T-helper 1 cell treated with Interleukin-12 subunit alpha and Interleukin-12 subunit beta and Interleukin-4 antibody, amounts not matched to agents 30 μg/mL and 1 μg/mL, for 36 hours (primary cell): ENCODE measurements around the gene USP47.

Experiments used
- H3K27ac Mint-ChIP-seq: one replicate; pipeline ENCODE4 v1.8.0; 2021; ENCODE audit warnings: mild to moderate bottlenecking, mixed read lengths
- H3K27me3 Mint-ChIP-seq: one replicate; pipeline ENCODE4 v1.8.0; 2021; ENCODE audit warnings: low read depth, mixed read lengths
- H3K36me3 Mint-ChIP-seq: one replicate; pipeline ENCODE4 v1.8.0; 2021; ENCODE audit warnings: low read depth, mixed read lengths
- H3K4me1 Mint-ChIP-seq: one replicate; pipeline ENCODE4 v1.8.0; 2021; ENCODE audit warnings: low read depth, mixed read lengths
- H3K4me3 Mint-ChIP-seq: one replicate; pipeline ENCODE4 v1.8.0; 2021; ENCODE audit warnings: mild to moderate bottlenecking, moderate library complexity, mixed read lengths
- H3K9me3 Mint-ChIP-seq: one replicate; pipeline ENCODE4 v1.8.0; 2021; ENCODE audit warnings: mixed read lengths

USP47 gene

DNA sequence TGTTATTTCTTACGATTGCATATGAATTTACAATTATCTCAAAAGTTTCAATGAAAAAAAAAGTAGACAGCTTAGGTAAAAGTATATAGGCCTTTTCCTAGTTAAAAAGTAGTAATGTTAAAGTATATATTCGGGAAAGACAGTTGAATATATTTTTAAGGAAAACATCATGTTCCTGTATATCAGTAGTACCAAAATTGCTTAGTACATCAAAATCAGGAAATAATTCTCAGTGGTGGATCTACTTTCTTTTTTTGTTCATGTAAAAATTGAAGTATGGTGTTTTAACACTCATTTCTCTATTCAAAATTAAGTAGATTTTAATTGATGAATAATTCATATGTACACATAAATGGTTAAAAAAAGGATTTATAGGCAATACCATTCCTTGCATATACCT lies 73.9 kb downstream of the USP47 start:
- Mint-ChIP-seq H3K4me3 (no peak overlapping the region), H3K36me3 (peaks cover 16% of the 10 kb centered on the region)

DNA sequence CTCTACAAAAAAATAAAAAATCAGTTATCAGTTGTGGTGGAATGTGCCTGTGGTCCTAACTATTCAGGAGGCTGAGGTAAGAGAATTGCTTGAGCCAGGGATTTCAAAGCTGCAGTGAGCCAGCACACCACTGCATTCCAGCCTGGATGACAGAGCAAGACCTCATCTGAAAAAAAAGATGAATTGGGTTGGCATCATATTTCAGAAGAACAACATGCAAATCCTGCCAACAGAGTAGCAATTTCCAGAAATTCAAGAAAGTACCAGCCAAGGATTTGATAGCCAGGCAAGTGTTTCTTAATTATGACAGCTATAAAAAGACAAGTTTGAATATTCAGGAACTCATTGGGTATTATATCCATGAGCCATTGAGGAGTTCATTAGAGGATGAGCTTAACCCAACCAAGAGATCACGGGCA lies 75.2 kb downstream of the USP47 start:
- Mint-ChIP-seq H3K27ac (no peak overlapping the region), H3K4me3 (no peak overlapping the region), H3K4me1 (no peaks in the 10 kb centered on the region), H3K9me3 (no peaks in the 10 kb centered on the region), H3K36me3 (peaks cover 11% of the 10 kb centered on the region), H3K27me3 (no peaks in the 10 kb centered on the region)

More for the DNA sequence above, 73.9 kb downstream of the USP47 start:
- Mint-ChIP-seq H3K4me1 (no peaks in the 10 kb centered on the region), H3K27me3 (no peaks in the 10 kb centered on the region), H3K9me3 (no peaks in the 10 kb centered on the region), H3K27ac (no peak overlapping the region)

DNA sequence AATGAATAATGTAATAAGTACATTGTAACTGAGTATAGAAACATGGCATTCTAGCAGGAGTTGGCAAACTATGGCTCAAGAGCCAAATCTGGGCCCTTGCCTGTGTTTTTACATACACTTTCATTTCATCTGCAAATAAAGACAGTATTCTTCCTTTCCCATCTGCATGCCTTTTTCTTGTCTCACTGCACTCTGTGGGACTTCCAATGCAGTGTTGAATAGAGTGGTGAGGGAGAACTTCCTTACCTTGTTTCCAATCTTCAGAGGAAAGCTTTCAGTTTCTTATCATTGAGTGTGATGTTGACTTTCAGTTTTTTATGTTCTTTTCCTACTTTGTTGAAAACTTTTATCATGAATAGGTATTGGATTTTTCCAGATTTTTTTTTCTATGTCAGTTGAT lies 82.1 kb downstream of the USP47 start:
- Mint-ChIP-seq H3K27me3 (no peaks in the 10 kb centered on the region), H3K9me3 (no peaks in the 10 kb centered on the region), H3K4me1 (peaks cover 20% of the 10 kb centered on the region), H3K27ac (no peak overlapping the region), H3K4me3 (no peak overlapping the region), H3K36me3 (peaks cover 37% of the 10 kb centered on the region)

DNA sequence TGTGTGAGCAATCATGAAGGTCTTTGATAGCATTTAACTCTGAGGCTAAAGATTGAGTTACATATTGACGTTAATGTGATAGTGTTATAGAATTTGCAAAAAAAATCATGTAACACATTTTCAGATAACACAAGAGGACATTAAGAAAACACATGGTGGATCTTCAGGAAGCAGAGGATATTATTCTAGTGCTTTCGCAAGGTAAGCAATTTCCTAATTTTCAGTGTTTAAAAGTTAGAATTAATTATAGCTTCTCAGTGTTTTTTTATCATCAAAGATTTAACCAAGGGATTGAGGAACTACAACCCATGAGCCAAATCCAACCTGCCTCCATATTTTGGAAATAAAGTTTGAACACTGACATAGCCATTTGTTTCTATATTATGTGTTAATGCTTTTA lies 88.1 kb downstream of the USP47 start:
- Mint-ChIP-seq H3K4me3 (no peak overlapping the region), H3K9me3 (no peaks in the 10 kb centered on the region), H3K27me3 (no peaks in the 10 kb centered on the region), H3K27ac (no peak overlapping the region), H3K4me1 (peaks cover 10% of the 10 kb centered on the region), H3K36me3 (peaks cover 38% of the 10 kb centered on the region)

DNA sequence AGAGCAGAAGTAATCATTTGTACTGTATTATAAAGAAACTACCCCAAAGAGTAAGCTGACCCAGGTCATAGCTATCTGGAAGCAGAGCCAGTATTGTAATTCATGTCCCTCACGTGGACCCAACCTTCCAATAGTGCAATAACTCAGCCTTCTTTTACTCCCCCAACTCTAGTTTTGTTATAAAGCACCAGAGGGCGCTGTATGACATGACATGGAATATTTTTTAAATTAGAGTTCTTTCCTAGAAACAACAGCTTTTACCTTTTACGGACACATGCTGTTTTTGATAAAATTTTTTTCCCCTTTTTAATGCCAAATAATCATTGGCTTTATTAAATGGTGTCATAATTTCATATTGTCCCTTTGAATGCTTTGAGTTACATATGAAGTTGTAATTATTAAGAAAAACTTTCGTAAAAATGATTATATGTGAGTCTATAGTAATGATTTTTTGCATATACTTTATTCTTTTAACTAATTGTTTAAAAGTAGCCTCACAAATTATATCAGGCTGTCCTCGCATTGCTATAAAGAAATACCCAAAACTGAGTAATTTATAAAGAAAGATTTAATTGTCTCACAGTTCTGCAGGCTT lies 89.8 kb downstream of the USP47 start:
- Mint-ChIP-seq H3K27ac (no peak overlapping the region), H3K36me3 (peaks cover 32% of the 10 kb centered on the region), H3K4me1 (peaks cover 3% of the 10 kb centered on the region), H3K9me3 (no peaks in the 10 kb centered on the region), H3K4me3 (no peak overlapping the region), H3K27me3 (no peaks in the 10 kb centered on the region)

DNA sequence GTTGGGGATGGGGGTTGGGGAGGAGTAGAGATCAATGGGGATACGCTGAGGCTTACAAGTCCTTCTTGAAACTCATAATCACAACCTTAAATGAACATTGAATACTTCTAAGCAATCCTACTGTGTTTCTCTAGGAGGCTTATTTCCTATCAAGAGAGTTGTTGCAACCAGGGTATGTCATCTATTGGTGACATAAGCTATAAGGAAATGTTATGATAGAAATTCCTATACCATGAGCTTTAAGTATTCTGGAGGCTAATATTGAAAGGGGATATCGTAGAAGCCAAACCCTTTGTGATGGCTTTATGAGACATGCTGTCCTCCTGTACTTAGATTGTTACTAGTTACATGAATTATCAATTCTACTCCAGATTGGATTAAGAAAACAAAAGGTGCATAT lies 93.8 kb downstream of the USP47 start:
- H3K27ac Mint-ChIP-seq, result no peak overlapping the region
- no peak overlapping the region for H3K4me3 Mint-ChIP-seq
- H3K27me3 Mint-ChIP-seq, result no peaks in the 10 kb centered on the region
- no peaks in the 10 kb centered on the region for H3K9me3 Mint-ChIP-seq
- peaks cover 53% of the 10 kb centered on the region for H3K36me3 Mint-ChIP-seq
- no peaks in the 10 kb centered on the region for H3K4me1 Mint-ChIP-seq

- Mint-ChIP-seq H3K9me3 (no peaks in the 10 kb centered on the region), H3K36me3 (peaks cover 51% of the 10 kb centered on the region), H3K4me3 (no peak overlapping the region), H3K27me3 (no peaks in the 10 kb centered on the region), H3K27ac (no peak overlapping the region), H3K4me1 (no peaks in the 10 kb centered on the region)
Measured at GRCh38 chr11:11937433-11937832, 95.7 kb downstream of the USP47 start.

DNA sequence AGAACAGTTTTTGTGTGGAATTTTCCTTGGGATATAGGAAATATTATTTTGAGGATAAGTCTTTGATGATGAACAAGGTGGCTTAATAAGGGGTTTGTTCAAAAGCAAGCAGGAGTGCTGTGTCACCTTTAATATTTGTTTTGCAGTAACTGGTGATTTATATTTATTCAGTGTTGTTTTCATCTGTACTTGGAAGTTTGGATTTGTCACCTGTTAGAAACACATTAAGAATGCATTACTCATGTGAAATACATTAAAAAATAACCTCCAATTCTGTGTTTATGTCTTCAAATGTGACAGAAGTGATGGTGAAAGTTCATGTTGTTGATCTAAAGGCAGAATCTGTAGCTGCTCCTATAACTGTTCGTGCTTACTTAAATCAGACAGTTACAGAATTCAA lies 96.2 kb downstream of the USP47 start:
- Mint-ChIP-seq H3K27me3 (no peaks in the 10 kb centered on the region), H3K4me3 (no peak overlapping the region), H3K36me3 (peaks cover 51% of the 10 kb centered on the region), H3K9me3 (no peaks in the 10 kb centered on the region), H3K4me1 (no peaks in the 10 kb centered on the region), H3K27ac (no peak overlapping the region)

- no peaks in the 10 kb centered on the region for H3K4me1 Mint-ChIP-seq
- no peaks in the 10 kb centered on the region for H3K9me3 Mint-ChIP-seq
- H3K4me3 Mint-ChIP-seq, result no peak overlapping the region
- peaks cover 43% of the 10 kb centered on the region for H3K36me3 Mint-ChIP-seq
- no peak overlapping the region for H3K27ac Mint-ChIP-seq
- H3K27me3 Mint-ChIP-seq, result no peaks in the 10 kb centered on the region
Measured at GRCh38 chr11:11940551-11940950, 98.8 kb downstream of the USP47 start.

DNA sequence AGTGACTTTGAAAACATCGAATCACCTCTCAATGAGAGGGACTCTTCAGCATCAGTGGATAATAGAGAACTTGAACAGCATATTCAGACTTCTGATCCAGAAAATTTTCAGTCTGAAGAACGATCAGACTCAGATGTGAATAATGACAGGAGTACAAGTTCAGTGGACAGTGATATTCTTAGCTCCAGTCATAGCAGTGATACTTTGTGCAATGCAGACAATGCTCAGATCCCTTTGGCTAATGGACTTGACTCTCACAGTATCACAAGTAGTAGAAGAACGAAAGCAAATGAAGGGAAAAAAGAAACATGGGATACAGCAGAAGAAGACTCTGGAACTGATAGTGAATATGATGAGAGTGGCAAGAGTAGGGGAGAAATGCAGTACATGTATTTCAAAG lies 100.9 kb downstream of the USP47 start:
- H3K27me3 Mint-ChIP-seq, result no peaks in the 10 kb centered on the region
- no peak overlapping the region for H3K4me3 Mint-ChIP-seq
- H3K27ac Mint-ChIP-seq, result no peak overlapping the region
- H3K4me1 Mint-ChIP-seq, result no peaks in the 10 kb centered on the region
- no peaks in the 10 kb centered on the region for H3K9me3 Mint-ChIP-seq
- peaks cover 32% of the 10 kb centered on the region for H3K36me3 Mint-ChIP-seq

DNA sequence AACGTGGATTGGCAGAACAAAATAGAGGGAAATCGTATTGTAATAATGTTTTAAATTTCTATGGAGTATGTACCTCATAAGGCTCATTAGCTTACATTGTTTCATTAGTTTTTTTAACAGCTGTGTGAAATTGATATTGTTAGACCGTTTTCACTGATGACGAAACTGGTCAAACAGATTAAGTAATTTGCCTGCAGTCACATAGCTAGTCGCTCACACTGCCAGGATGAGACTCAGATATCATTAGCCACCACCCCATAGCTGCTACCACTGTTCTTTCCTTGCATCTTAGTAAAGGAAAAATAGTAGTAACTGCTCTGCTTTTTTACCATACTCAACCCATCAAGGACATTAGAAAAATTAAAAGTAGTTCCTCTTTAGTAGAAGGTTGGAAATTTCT lies 102.7 kb downstream of the USP47 start:
- H3K4me3 Mint-ChIP-seq, result no peak overlapping the region
- H3K4me1 Mint-ChIP-seq, result no peaks in the 10 kb centered on the region
- no peak overlapping the region for H3K27ac Mint-ChIP-seq
- peaks cover 19% of the 10 kb centered on the region for H3K36me3 Mint-ChIP-seq
- H3K9me3 Mint-ChIP-seq, result no peaks in the 10 kb centered on the region
- no peaks in the 10 kb centered on the region for H3K27me3 Mint-ChIP-seq

DNA sequence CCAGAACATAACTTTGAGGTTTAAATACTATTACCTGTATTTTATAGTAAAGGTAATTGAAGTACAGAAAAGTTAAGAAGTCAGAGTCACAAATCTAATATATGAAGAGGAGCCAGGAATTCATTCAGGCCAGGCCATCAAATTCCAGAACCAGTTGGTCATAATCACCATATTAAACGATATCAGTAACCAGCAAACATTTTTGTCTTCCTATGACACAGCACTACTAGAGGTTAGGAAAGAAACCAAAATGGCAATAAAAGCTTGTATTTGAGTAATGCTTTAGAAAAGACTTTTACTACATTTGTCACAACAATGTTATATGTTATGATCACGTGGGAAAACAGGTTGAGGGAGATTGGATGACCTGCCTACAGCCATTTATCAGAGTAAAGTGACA lies 104.4 kb downstream of the USP47 start:
- Mint-ChIP-seq H3K27me3 (no peaks in the 10 kb centered on the region), H3K4me3 (no peak overlapping the region), H3K4me1 (no peaks in the 10 kb centered on the region), H3K36me3 (peaks cover 24% of the 10 kb centered on the region), H3K9me3 (no peaks in the 10 kb centered on the region), H3K27ac (no peak overlapping the region)

- no peak overlapping the region for H3K4me3 Mint-ChIP-seq
- H3K27ac Mint-ChIP-seq, result no peak overlapping the region
- H3K9me3 Mint-ChIP-seq, result no peaks in the 10 kb centered on the region
- no peaks in the 10 kb centered on the region for H3K4me1 Mint-ChIP-seq
- H3K36me3 Mint-ChIP-seq, result peaks cover 28% of the 10 kb centered on the region
- no peaks in the 10 kb centered on the region for H3K27me3 Mint-ChIP-seq
Measured at GRCh38 chr11:11946878-11947277, 105.1 kb downstream of the USP47 start.

- H3K27me3 Mint-ChIP-seq, result no peaks in the 10 kb centered on the region
- no peak overlapping the region for H3K4me3 Mint-ChIP-seq
- no peaks in the 10 kb centered on the region for H3K4me1 Mint-ChIP-seq
- no peaks in the 10 kb centered on the region for H3K9me3 Mint-ChIP-seq
- H3K36me3 Mint-ChIP-seq, result peaks cover 27% of the 10 kb centered on the region
- H3K27ac Mint-ChIP-seq, result no peak overlapping the region
Measured at GRCh38 chr11:11947825-11948224, 106.1 kb downstream of the USP47 start.

- H3K36me3 Mint-ChIP-seq, result peaks cover 30% of the 10 kb centered on the region
- H3K9me3 Mint-ChIP-seq, result no peaks in the 10 kb centered on the region
- H3K27me3 Mint-ChIP-seq, result no peaks in the 10 kb centered on the region
- H3K4me3 Mint-ChIP-seq, result no peak overlapping the region
- no peaks in the 10 kb centered on the region for H3K4me1 Mint-ChIP-seq
- no peak overlapping the region for H3K27ac Mint-ChIP-seq
Measured at GRCh38 chr11:11948242-11948947, 106.6 kb downstream of the USP47 start.
